A673 (cell line): ENCODE measurements around the gene FSTL5.

Experiments
- CTCF ChIP-seq: fragments of 300-800, 200-600 bp; sonication (generic); conservative IDR thresholded peaks from 2 replicates; pipeline ENCODE4 v1.5.1; 2017; ENCODE audit warnings: low read depth, mild to moderate bottlenecking, antibody characterized with exemption, low read length, moderate library complexity, mixed read lengths
- EZH2 ChIP-seq: fragments of 200-600 bp; sonication (generic); IDR thresholded peaks from 2 replicates; pipeline ENCODE4 v1.6.1; 2017; ENCODE audit warnings: borderline replicate concordance, low read depth, mild to moderate bottlenecking, mixed read lengths, antibody characterized with exemption, low read length; ENCODE audit not compliant: poor library complexity, severe bottlenecking

DNA sequence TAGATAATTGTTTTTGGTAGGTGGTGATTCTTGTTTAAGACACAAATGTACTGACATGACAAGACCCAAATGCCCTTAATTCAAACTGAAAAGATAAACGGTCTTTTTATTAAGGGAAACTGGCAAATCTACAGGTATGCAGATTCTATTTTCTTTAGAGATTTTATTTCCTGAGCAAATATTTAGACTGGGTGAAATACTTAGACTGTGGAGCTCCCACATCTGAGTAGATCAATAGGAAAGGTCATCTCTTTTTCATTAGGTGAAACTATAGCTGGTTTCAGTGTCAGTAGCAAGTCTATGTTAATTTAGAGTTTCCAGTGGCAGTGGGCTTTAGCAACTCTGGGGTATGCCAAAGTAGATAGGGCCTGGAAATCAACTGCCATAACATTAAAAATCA, 446.7 kb downstream of the FSTL5 start:
- TF ChIP-seq EZH2 = no peak
- TF ChIP-seq CTCF = no peak
